ENCODE data around the gene ITPR2.

- no peak for TF ChIP-seq HDGF (IDR thresholded peaks at IDR 0.05; ENCODE audit: borderline replicate concordance)
- no peak for TF ChIP-seq SUZ12 (IDR thresholded peaks at IDR 0.05)
- TF ChIP-seq TARDBP (IDR thresholded peaks at IDR 0.05), result no peak
- TF ChIP-seq PKNOX1 (IDR thresholded peaks at IDR 0.05), result no peak
- no peak for TF ChIP-seq SP1 (IDR thresholded peaks at IDR 0.05)
- TF ChIP-seq FOXM1 (IDR thresholded peaks at IDR 0.05; ENCODE audit: borderline replicate concordance), result no peak
- TF ChIP-seq ARNT (IDR thresholded peaks at IDR 0.05), result no peak
These were observed 340.6 kb downstream of the ITPR2 start for GRCh38 chr12:26492406-26492805.
